HG02642 (cell line): Measurements from ENCODE around the gene PHKG2.

ENCODE experiments used
- ATAC-seq: cut with Tn5 transposase; IDR thresholded peaks from one replicate; pipeline ENCODE4 v1.9.1; 2021; ENCODE audit warnings: mild to moderate bottlenecking; ENCODE audit not compliant: unreplicated experiment, poor library complexity

PHKG2 gene

DNA sequence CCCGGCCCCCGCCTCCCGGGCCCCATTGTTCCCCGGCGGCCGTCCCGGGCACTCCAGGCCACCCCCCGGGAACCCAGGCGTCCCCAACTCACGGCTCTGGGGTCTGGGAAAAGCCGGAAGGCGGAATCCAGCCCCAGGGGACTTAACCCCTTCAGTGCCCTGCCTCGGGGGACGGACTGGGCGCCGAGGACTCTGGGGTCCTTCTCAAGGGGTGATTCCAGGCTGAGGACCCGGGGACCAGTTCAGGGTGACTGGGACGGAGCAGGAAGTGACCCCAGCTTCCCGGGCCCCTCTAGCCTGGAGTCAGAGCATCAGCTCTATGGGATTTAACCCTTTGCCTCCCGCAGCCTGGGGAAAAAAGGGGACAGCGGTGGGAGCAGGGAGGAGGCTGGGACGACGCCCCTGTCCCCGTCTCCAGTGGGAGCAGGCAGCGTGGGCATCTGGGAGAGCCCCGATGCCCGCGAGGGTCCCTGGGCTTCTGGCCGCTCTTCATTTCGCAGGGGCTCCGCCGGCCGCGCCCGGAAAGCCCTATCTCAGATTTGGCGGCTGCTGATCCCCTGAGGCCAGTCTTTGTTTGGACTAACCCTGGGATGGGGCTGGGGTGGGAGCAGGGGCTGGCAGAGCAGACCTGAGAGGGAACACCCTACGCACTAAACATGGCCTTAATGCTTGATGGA, 38.8 kb downstream of the PHKG2 start, which contains the start of gene ZNF629:
TSS of gene ZNF629 (minus strand) at position 270 of the 677 bp plus-strand sequence. CDS start 2,723 bp downstream, outside the sequence.
- no peak for ATAC-seq

DNA sequence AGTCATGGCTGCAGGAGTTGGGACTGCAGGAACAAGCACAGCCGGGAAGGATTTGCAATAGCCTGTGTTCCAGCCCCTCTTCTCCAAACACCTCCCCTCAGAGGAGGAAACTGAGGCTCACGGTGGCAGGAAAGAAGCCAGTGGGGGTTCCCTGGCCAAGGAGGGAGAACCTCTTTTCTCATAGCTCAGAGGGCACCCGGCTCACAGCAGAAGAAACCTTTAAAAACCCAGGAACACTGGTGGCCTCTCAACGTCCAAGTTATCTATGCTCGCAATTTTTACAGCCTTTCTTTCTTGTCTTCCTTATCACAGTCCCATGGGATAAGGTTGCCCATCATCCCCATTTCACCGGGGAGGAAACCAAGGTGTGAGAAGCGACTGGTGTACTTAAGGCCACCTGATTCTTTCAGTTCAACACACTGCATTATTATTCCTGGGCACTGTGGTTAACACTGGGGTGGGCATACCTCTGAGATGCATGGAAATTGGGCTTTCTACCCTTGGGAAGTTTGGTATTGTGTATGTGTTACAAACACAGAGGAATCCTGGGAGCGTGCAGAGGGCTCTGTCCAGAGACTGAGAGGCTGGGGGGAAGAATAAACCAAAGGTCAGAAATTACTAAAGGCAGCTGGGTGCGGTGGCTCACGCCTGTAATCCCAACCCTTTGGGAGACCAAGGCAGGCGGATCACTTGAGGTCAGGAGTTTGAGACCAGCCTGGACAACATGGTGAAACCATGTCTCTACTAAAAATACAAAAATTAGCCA, 39.6 kb downstream of the PHKG2 start:
- ATAC-seq, result no peak

DNA sequence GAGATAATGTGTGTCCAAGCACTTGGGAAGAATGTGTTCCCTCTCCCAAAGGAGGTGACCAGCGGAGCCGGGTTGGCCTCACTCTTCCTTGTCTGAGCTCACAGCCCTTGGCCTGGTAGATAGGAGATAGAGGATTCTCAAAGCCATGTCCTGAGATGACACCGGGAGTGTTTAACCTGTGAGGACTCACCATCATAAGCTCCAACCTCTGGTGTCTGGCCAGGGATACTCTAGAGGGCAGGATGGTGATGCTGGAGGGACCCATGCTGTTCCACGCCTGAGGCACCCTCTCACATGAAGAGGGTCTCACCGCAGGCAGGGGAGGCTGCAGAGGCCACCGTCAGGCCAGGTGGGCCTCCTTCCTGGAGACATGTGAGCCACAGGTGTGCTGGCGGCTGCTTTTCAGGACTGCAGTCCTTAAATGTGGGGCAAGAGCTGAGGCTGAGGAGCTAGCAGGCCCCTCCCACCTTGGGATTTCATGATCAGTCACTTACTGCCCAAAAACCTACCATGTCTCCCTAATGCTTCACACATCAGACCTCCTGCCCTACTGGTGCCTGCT, 45.4 kb downstream of the PHKG2 start:
- ATAC-seq, result no peak

DNA sequence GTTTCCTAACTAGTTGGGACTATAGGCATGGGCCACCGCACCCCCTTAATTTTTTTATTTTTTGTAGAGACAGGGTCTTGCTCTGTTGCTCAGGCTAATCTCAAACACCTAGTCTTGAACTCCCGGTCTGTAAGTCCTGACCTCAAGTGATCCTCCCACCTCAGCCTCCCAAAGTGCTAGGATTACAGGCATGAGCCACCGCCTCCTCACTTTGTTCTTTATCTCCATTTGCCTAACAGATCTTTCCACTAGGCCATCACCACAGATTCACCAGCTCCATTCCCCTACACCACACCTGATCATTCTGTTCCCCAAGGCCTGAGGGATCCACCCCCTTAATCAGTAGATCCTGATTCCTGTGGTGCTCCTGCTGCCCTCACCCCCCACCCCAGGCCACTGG, 46.4 kb downstream of the PHKG2 start:
- no peak for ATAC-seq

DNA sequence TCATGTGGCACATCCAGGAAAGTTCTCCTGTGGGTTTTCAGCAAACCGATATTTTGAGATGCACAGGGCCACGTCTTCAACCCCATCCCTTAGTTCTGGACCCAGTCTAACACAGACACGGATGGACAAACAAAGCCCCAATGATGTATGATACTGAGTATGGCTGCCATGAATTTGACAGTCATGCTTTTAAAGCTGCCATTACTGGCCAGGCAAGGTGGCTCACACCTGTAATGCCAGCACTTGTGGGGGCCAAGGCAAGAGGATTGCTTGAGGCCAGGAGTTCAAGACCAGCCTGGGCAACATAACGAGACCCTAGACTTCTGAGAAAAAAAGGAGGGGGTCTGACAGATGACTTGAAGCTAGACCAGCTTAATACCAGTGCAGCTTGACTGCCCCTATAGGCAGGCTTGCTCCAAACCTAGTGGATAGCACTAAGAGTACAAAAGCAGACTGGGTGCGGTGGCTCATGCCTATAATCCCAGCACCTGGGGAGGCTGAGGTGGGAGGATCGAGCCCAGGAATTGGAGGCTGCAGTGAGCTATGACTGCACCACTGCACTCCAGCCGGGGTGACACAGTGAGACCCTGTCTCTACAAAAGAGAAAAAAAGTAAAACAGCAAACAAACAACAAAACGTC, 49.6 kb downstream of the PHKG2 start:
- no peak for ATAC-seq
